COLO668 (cell line): Measurements from ENCODE around the gene ALG12.
"Not testable (repeated sequence)": the region's sequence is repeated elsewhere in the genome, so short reads cannot be mapped to it uniquely, and the experiment has no call there.

Experiments
- DNase-seq: peaks from one replicate; lab custom pipeline; 2025; ENCODE audit not compliant: unreplicated experiment; lab: John Stamatoyannopoulos, UW

ALG12 gene

GRCh38 chr22:49871482-49871881, 46.8 kb downstream of the ALG12 start:
- no peak for DNase-seq

GRCh38 chr22:49869845-49870712, 48.2 kb downstream of the ALG12 start:
- no peak for DNase-seq

GRCh38 chr22:49869086-49869830, 49.0 kb downstream of the ALG12 start:
- no peak for DNase-seq

GRCh38 chr22:49867303-49868265, 50.7 kb downstream of the ALG12 start:
- no peak for DNase-seq

- DNase-seq, result no peak
Measured at GRCh38 chr22:49866646-49867045, 51.6 kb downstream of the ALG12 start.

GRCh38 chr22:49866134-49866533, 52.1 kb downstream of the ALG12 start:
- no peak for DNase-seq

- no peak for DNase-seq
Measured at GRCh38 chr22:49865156-49865555, 53.1 kb downstream of the ALG12 start.

- no peak for DNase-seq
Measured at GRCh38 chr22:49863931-49864330, 54.3 kb downstream of the ALG12 start.

- no peak for DNase-seq
Measured at GRCh38 chr22:49862496-49862776, 55.8 kb downstream of the ALG12 start.

- DNase-seq, result no peak
Measured at GRCh38 chr22:49861642-49862495, 56.4 kb downstream of the ALG12 start.

GRCh38 chr22:49858827-49859226, 59.4 kb downstream of the ALG12 start:
- DNase-seq, result no peak

GRCh38 chr22:49856766-49857618, 61.2 kb downstream of the ALG12 start:
- no peak for DNase-seq

- no peak for DNase-seq
Measured at GRCh38 chr22:49856343-49856742, 61.9 kb downstream of the ALG12 start.

- DNase-seq, result peak; percentile 13
Measured at GRCh38 chr22:49855251-49855911, 62.9 kb downstream of the ALG12 start.

- DNase-seq, result peak; percentile 55
Measured at GRCh38 chr22:49853981-49854831, 64.0 kb downstream of the ALG12 start.

GRCh38 chr22:49852898-49853894, 65.0 kb downstream of the ALG12 start, which contains the start of gene ZBED4:
Gene ZBED4, plus strand, starts transcription at chr22:49853844. Its CDS starts 29,819 bp downstream, at chr22:49883663.
- peak; percentile 99 for DNase-seq

GRCh38 chr22:49852568-49852897, 65.7 kb downstream of the ALG12 start:
- DNase-seq, result not testable (repeated sequence)
